IPS DF 4.7 (cell line): ENCODE results near the gene CHPT1.
"Not testable (repeated sequence)": the region's sequence is repeated elsewhere in the genome, so short reads cannot be mapped to it uniquely, and the experiment has no call there.

Experiments used
- DNase-seq: peaks from one replicate; pipeline ENCODE4 v3.0.0-alpha.2; 2013; ENCODE audit warnings: low spot score; ENCODE audit errors: extremely low read depth

The CHPT1 gene

DNA sequence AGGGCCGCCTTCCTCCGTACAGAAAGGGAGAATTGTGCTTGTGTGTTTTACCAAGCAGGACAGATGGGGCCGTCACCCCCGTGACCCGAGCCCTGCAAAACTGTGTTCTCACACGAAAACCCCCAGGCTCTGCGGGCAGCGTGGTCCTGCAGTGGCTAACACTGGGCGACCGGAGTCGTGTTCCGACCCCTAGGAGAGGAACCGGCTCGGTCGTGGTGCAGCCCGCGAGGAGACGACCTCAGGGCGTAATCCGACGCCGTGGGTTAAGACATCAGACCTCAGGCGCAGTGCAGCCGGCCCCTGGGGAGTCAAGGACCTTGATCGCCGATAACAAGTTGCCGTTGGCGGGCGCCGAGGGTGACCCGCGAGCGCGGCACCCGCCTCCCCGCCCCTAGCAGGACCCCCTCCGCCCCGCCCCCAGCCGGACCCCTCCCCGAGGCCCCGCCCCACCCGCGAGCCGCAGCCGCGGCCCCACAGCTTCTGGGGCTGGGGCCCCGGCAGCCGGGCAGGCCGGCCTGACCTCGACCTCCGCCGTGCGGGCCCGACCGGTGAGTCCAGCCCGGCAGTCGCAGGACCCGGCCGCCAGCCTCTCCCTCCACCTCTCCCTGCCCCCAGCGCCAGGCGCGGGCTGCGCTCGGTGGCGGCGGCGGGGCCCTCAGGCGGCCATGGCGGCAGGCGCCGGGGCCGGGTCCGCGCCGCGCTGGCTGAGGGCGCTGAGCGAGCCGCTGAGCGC lies at the start of gene CHPT1:
TSS of gene CHPT1 (plus strand) at position 444 of the 733 bp plus-strand sequence. CDS start at position 666, 222 bp downstream.
- DNase-seq = no peak

DNA sequence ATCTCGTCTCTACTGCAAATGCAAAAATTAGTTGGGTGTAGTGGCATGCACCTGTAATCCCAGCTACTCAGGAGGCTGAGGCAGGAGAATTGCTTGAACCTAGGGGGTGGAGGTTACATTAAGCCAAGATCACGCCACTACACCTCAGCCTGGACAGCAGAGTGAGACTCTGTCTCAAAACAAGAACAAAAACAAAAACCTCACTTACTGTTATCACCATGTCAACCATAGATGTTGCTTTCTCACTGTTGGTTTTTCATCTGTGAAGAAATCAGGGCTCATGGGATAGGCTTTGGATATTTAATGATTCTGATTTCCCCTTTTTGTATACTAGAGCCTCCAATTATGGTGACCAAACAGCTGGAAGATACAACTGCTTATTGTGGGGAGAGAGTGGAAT lies 49.7 kb upstream of the CHPT1 start:
- DNase-seq = no peak

DNA sequence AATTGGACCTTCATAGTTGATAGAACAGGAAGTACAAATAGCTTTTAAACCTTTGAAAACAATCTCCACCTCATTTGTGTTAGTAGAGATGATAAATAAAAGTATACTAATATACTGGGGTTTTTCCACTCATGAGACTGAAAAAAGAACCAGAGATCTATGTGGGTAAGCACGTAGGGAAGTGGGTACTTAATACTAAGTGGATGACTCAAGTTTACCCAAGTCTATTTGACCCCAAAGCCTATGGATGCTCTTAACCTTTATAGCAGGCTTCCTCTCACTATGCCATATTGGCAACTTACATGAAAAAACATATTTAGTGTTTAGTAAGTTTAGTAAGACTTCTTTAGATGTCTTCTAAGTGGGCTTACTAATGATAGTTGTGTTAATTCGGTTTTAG lies 49.2 kb upstream of the CHPT1 start:
- no peak for DNase-seq

GRCh38 chr12:101650346-101651117 lies 46.9 kb upstream of the CHPT1 start:
- no peak for DNase-seq

DNA sequence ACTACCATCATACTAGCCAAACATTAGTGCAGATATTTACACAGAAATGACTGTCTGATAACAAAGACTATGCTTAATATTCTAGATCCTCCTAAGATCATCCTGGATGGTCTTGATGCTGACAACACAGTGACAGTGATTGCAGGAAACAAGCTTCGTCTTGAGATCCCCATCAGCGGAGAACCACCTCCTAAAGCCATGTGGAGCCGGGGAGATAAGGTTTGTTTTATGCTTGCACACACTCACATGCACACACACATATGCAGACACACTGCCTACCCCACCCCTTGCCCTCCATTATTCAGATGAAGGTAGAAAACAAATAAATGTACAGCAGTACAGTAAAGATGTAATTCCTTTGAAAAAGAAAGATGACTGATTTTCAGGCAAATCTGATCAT lies 44.4 kb upstream of the CHPT1 start:
- no peak for DNase-seq

GRCh38 chr12:101653503-101653902 lies 43.9 kb upstream of the CHPT1 start:
- no peak for DNase-seq

GRCh38 chr12:101654442-101654841 lies 43.0 kb upstream of the CHPT1 start:
- no peak for DNase-seq

- no peak for DNase-seq
Measured at GRCh38 chr12:101655393-101655792, 42.0 kb upstream of the CHPT1 start.

DNA sequence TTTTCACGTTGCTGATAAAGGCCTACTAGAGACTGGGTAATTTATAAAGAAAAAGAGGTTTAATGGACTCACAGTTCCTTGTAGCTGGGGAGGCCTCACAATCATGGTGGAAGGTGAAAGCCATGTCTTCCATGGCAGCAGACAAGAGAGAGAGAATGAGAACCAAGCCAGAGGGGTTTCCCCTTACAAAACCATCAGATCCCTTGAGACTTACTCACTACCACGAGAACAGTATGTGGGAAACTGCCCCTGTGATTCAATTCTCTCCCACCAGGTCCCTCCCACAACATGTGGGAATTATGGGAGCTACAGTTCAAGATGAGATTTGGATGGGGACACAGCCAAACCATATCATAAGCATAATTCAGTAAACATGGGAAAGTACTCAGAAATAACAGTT lies 36.8 kb upstream of the CHPT1 start:
- DNase-seq = not testable (repeated sequence)

DNA sequence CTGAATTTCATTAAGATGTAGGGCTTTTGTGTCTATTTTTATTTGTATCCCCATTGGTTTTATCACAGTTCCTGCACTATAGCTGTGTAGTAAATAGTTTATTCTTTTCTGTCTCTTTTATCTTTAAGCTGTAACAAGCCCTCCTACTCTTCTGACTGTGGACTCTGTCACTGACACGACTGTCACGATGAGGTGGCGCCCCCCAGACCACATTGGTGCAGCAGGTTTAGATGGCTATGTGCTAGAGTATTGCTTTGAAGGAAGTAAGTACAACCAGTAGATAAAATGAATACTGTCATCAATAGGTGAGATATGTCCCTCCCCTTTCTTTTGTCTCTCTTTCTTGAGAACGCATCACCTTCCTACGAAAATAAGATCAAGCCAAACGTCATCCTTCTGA lies 34.1 kb upstream of the CHPT1 start:
- DNase-seq = no peak

- no peak for DNase-seq
Measured at GRCh38 chr12:101664992-101665391, 32.4 kb upstream of the CHPT1 start.

DNA sequence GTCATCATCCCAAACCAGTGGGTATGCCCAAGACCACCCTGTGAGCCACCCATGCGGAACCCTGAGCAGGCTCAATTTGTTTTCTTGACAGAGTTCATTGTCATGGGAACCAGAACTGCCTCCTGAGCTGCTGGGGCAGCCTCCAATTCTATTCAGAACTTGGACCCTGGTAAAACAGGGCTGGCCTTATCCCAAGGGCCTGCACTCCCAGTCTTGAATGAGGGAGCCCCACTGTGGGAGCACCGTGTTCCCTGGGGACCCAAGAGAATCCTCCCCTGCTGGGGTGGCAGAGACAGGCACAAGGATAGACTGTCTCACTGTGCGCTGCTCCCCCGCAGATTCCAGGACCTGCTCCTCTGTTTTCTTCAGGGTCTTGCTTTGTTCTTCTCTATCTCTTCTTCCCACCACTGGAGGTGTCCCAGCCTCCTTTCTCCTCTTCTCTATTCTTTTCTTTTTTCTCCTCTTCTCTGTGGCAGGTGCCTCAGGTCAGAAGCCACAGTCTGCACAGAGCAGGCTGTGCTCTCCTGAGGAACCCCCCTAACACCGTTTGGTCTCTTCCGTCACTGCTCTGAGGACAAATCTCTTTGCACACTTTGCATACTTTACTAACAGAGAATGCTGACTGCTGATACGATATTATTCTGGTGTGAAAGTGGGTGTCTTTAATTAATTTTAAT lies 31.2 kb upstream of the CHPT1 start:
- no peak for DNase-seq

GRCh38 chr12:101667591-101667990 lies 29.8 kb upstream of the CHPT1 start:
- no peak for DNase-seq

DNA sequence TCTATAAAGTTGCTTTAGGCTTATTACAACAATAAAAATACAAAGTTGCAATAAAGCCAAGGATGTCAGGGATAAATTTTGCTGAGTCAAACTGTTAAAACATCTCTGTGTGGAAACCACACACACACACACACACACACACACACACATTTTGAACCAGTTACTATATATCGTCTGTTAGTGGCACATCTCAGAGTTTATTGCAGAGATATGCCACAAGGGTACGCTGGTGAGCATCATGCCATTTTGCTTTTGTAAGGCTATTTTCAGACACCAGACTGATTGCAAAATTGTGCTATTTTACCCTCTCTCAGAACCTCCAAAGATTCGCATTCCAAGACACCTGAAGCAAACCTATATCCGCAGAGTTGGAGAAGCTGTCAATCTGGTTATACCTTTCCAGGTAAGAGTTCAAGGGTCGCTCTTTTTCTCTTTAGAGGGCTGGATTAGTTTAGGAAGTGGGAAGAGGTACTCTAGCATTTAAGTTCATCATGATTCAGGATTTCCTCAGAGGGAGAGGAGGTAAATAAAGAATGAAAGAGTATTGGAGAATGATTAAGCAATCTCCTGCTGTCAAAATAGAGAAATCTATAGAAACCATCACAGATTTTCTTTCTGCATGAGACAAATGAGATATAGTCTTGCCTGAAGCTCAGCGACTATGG lies 27.3 kb upstream of the CHPT1 start:
- peak; percentile 51 for DNase-seq

GRCh38 chr12:101671157-101671791 lies 26.2 kb upstream of the CHPT1 start:
- DNase-seq = no peak

- DNase-seq = no peak
Measured at GRCh38 chr12:101671833-101672232, 25.6 kb upstream of the CHPT1 start.

GRCh38 chr12:101675555-101675954 lies 21.9 kb upstream of the CHPT1 start:
- DNase-seq = no peak

GRCh38 chr12:101676497-101676896 lies 20.9 kb upstream of the CHPT1 start:
- DNase-seq = not testable (repeated sequence)

- no peak for DNase-seq
Measured at GRCh38 chr12:101678081-101678480, 19.4 kb upstream of the CHPT1 start.

GRCh38 chr12:101680240-101680639 lies 17.2 kb upstream of the CHPT1 start:
- no peak for DNase-seq

- DNase-seq = no peak
Measured at GRCh38 chr12:101680647-101681046, 16.8 kb upstream of the CHPT1 start.
